Large intestine (tissue), 3 donors: ENCODE measurements around the gene ULK3. TPM values are rescaled to one million over a fixed set of nuclear protein-coding genes. Genes with fewer than 3 reads are reported as not detected.

Experiments
- DNase-seq, 2 donors: peaks; one replicate each; pipeline versions ENCODE4 v3.0.0 to v3.0.0-alpha.2; 2013
- H3K27ac ChIP-seq: one replicate; pipeline ENCODE4 v1.5.1; 2013; ENCODE audit warnings: low read length
- H3K27me3 ChIP-seq: 2 replicates; pipeline ENCODE4 v1.6.1; 2013; ENCODE audit warnings: low read length; ENCODE audit not compliant: control insufficient read depth, insufficient read depth
- H3K36me3 ChIP-seq: 2 replicates; pipeline ENCODE4 v1.6.1; 2013; ENCODE audit warnings: low read length; ENCODE audit not compliant: control insufficient read depth, insufficient read depth
- H3K4me1 ChIP-seq: one replicate; pipeline ENCODE4 v1.6.1; 2013; ENCODE audit warnings: low read length; ENCODE audit not compliant: control insufficient read depth, insufficient read depth
- H3K4me3 ChIP-seq: one replicate; pipeline ENCODE4 v1.5.1; 2013; ENCODE audit warnings: low read length
- H3K9me3 ChIP-seq: one replicate; pipeline ENCODE4 v1.6.1; 2013; ENCODE audit warnings: mild to moderate bottlenecking, low read depth, low read length, moderate library complexity; ENCODE audit not compliant: control insufficient read depth
- WGBS: methylation state at CpG from one replicate; pipeline ENCODE4 v1.1.5; 2013; ENCODE audit warnings: low lambda C conversion rate; ENCODE audit not compliant: insufficient coverage; 5-methylcytosine and 5-hydroxymethylcytosine counted together
- polyA plus RNA-seq: library from polyadenylated mRNA; unstranded; fragments of 120-200 nt; gene quantifications from one replicate; pipeline ENCODE4 v1.2.1, GENCODE V29; 2013

The ULK3 gene
- polyA plus RNA-seq, 1 donor = 83.8 TPM

- no CpG with 5 or more reads among the region's 3 CpGs for WGBS
- DNase-seq = no peak
- Histone ChIP-seq H3K4me1 (no peaks in the 10 kb centered on the region), H3K36me3 (no peaks in the 10 kb centered on the region), H3K4me3 (no peak overlapping the region), H3K9me3 (no peaks in the 10 kb centered on the region), H3K27ac (no peak overlapping the region), H3K27me3 (no peaks in the 10 kb centered on the region)
Measured at GRCh38 chr15:74809956-74810355, 33.0 kb downstream of the ULK3 start.

- WGBS = no CpG with 5 or more reads among the region's 5 CpGs
Measured at GRCh38 chr15:74809242-74809641, 33.7 kb downstream of the ULK3 start.

GRCh38 chr15:74808840-74809229 is 34.1 kb downstream of the ULK3 start:
- no peak overlapping the region for H3K27ac ChIP-seq
- 70% methylated on average over 2 of the region's 4 CpGs for WGBS
- no peaks in the 10 kb centered on the region for H3K27me3 ChIP-seq
- no peak for DNase-seq
- H3K4me3 ChIP-seq = no peak overlapping the region
- peaks cover 6% of the 10 kb centered on the region for H3K36me3 ChIP-seq
- H3K9me3 ChIP-seq = no peaks in the 10 kb centered on the region
- H3K4me1 ChIP-seq = no peaks in the 10 kb centered on the region

More at GRCh38 chr15:74809242-74809641, 33.7 kb downstream of the ULK3 start:
- Histone ChIP-seq H3K9me3 (no peaks in the 10 kb centered on the region), H3K4me3 (no peak overlapping the region), H3K36me3 (peaks cover 2% of the 10 kb centered on the region), H3K27me3 (no peaks in the 10 kb centered on the region), H3K4me1 (no peaks in the 10 kb centered on the region), H3K27ac (no peak overlapping the region)
- no peak for DNase-seq

- H3K9me3 ChIP-seq = no peaks in the 10 kb centered on the region
- H3K27me3 ChIP-seq = no peaks in the 10 kb centered on the region
- DNase-seq = no peak
- no peaks in the 10 kb centered on the region for H3K4me1 ChIP-seq
- H3K27ac ChIP-seq = no peak overlapping the region
- peaks cover 12% of the 10 kb centered on the region for H3K36me3 ChIP-seq
- 83% methylated on average over 1 of the region's 18 CpGs for WGBS
- H3K4me3 ChIP-seq = no peak overlapping the region
Measured at GRCh38 chr15:74808078-74808839, 34.7 kb downstream of the ULK3 start.

GRCh38 chr15:74807282-74807681 is 35.7 kb downstream of the ULK3 start:
- H3K27ac ChIP-seq = no peak overlapping the region

GRCh38 chr15:74804935-74805334 is 38.0 kb downstream of the ULK3 start:
- Histone ChIP-seq H3K4me1 (peaks cover 9% of the 10 kb centered on the region), H3K4me3 (no peak overlapping the region), H3K27me3 (no peaks in the 10 kb centered on the region), H3K36me3 (peaks cover 41% of the 10 kb centered on the region), H3K27ac (no peak overlapping the region), H3K9me3 (no peaks in the 10 kb centered on the region)
- no CpG with 5 or more reads among the region's 6 CpGs for WGBS
- DNase-seq = no peak

More at GRCh38 chr15:74807282-74807681, 35.7 kb downstream of the ULK3 start:
- Histone ChIP-seq H3K27me3 (no peaks in the 10 kb centered on the region), H3K36me3 (peaks cover 21% of the 10 kb centered on the region), H3K4me1 (no peaks in the 10 kb centered on the region), H3K4me3 (no peak overlapping the region), H3K9me3 (no peaks in the 10 kb centered on the region)
- WGBS = 70% methylated on average over 2 of the region's 5 CpGs
- no peak for DNase-seq

GRCh38 chr15:74802862-74803447 is 40.0 kb downstream of the ULK3 start:
- H3K36me3 ChIP-seq = peaks cover 61% of the 10 kb centered on the region
- no CpG with 5 or more reads among the region's 31 CpGs for WGBS
- H3K4me1 ChIP-seq = peaks cover 23% of the 10 kb centered on the region
- no peak overlapping the region for H3K27ac ChIP-seq
- DNase-seq = no peak
- H3K9me3 ChIP-seq = no peaks in the 10 kb centered on the region
- H3K4me3 ChIP-seq = no peak overlapping the region
- no peaks in the 10 kb centered on the region for H3K27me3 ChIP-seq

- no CpG with 5 or more reads among the region's 20 CpGs for WGBS
Measured at GRCh38 chr15:74802290-74802689, 40.7 kb downstream of the ULK3 start.

GRCh38 chr15:74801311-74801997 is 41.5 kb downstream of the ULK3 start:
- Histone ChIP-seq H3K9me3 (no peaks in the 10 kb centered on the region), H3K36me3 (peaks cover 65% of the 10 kb centered on the region), H3K4me3 (no peak overlapping the region), H3K27ac (no peak overlapping the region), H3K4me1 (peaks cover 27% of the 10 kb centered on the region), H3K27me3 (no peaks in the 10 kb centered on the region)
- DNase-seq = no peak
- no CpG with 5 or more reads among the region's 18 CpGs for WGBS

More at GRCh38 chr15:74802290-74802689, 40.7 kb downstream of the ULK3 start:
- Histone ChIP-seq H3K27ac (no peak overlapping the region), H3K36me3 (peaks cover 65% of the 10 kb centered on the region), H3K4me3 (no peak overlapping the region), H3K27me3 (no peaks in the 10 kb centered on the region), H3K4me1 (peaks cover 27% of the 10 kb centered on the region), H3K9me3 (no peaks in the 10 kb centered on the region)
- no peak for DNase-seq

GRCh38 chr15:74800559-74801094 is 42.3 kb downstream of the ULK3 start:
- Histone ChIP-seq H3K27ac (no peak overlapping the region), H3K36me3 (peaks cover 65% of the 10 kb centered on the region), H3K9me3 (no peaks in the 10 kb centered on the region), H3K4me1 (peaks cover 27% of the 10 kb centered on the region), H3K27me3 (no peaks in the 10 kb centered on the region), H3K4me3 (no peak overlapping the region)
- 73% methylated on average over 2 of the region's 20 CpGs for WGBS
- DNase-seq = no peak
